Measurements from ENCODE around the gene APOBEC3G.

The APOBEC3G gene

DNA sequence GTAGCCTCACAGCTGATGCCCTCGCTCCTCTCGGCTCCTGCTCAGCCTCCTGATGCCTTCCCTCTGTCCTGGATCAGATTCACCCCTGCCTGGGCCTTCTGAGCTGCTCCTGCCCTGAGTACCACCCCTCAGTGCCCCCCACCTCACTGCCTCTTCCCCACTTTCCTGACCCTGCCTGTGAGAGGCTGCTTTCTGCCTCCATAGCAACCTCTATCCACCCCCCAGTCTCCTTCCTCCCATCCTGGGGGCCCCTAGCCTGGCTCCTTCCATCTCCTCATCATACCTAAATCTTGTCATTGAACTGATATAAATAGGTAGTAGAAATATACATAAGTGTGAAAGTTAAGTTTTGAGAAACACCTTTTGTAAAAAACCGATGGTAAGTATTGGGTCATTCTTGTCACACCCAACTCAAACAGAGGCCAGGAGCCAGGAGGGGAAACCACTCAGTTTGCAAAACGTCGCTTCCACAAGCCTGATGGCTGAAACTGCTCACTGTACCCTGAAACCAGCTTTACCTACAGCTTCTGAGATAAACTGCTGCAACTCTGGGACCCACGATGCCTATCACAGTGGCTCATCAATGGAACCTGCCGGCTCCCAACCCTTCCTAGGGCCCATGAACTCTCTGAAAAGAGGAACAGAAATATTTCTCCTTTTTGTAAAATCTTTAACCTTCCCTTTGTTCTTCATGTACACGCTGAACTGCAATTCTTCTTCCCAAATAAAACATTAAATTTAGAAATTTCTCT lies 15.2 kb downstream of the APOBEC3G start:
- no peak for DNase-seq

DNA sequence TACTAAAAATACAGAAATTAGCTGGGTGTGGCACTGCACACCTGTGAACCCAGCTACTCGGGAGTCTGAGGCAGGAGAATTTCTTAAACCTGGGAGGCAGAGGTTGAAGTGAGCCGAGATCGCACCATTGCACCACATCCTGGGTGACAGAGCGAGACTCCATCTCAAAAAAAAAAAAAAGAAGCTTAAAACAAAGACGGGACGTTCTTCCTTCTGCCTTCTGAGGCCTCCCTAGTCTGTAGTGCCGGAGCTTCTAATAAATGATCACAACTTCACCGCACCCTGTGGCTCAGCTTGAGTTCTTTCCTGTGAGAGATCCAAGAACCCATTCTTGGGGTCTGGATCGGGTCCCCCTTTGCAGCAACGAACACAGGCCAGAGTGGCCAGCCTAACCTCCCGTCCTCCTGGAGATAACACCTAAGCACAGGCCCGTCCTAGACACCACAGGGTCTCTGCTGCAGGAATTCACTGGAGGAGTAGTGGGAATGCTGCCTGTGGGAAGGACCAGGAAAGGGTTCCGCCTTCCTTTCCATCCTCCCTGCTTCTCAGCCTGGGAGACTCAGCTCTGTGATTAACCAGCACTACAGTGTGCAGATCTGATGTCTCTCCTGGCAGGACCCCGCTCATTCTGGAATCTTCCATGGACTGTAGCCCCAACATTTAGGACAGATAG lies 17.8 kb downstream of the APOBEC3G start:
- no peak for DNase-seq

DNA sequence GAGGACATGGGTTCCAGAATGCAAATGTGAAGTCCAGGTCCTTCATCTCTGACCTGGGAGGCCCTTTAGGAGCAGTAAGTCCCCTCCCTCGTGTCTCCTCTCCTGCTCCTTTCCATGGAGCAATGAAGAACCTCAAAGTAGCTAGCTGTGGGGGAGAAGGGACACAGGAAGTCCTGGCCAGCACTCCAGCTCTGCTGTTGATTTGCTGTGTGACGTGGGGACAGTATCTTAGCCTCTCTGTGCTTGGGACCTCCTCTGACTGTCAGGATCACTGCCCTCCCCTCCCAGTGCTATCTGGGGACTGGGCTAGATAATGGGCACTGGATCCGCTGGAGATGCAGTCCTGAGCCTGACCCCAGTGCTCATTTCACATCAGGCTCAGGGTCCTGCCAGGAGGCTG lies 18.9 kb downstream of the APOBEC3G start:
- DNase-seq: no peak

DNA sequence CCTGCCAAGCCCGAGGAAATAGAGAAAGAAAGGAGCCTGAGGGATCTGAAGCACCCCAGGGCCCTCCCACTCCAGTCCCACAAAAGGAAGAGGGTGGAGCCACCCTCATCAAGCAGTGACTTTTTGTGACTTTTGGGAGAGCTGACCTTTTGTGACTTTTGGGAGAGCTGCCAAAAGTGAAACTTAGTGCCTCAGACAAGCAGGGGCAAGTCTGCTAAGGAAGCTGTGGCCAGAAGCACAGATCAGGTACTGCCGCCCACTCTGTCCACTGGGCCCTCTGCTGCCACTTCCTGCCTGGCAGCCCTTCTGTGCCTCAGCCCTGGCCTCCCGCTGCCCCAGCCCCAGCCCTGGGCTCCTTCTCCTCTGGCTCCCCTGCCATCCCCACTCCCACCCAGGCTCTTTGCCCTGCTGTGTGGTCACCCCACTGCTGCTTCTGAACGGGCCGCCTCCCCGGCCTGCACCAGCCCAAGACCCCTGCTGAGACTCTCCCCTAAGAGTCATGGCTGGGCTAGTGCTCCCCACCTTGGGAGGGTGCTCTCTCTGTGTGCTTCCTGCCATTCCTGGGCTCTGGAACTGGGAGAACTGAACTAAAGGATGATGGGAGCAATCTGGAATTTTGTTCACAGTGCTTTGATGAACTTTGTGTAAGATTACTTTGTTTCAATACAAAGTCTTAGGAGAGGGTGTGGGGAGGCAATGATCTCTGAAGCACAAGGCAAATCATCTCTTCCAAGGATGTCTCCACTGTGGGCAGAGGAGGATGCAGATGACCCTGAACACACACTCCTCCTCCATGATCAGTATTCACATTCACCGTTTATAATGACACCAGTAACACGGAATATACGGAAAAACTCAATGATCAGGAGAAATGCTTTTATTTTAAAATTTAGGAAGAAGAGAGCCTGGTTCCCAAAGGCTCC lies 20.3 kb downstream of the APOBEC3G start, which contains the start of gene APOBEC3H:
Gene APOBEC3H (plus strand): TSS at position 147 of the 923 bp plus-strand sequence. CDS start 3,035 bp downstream, outside the sequence.
- DNase-seq: no peak

DNA sequence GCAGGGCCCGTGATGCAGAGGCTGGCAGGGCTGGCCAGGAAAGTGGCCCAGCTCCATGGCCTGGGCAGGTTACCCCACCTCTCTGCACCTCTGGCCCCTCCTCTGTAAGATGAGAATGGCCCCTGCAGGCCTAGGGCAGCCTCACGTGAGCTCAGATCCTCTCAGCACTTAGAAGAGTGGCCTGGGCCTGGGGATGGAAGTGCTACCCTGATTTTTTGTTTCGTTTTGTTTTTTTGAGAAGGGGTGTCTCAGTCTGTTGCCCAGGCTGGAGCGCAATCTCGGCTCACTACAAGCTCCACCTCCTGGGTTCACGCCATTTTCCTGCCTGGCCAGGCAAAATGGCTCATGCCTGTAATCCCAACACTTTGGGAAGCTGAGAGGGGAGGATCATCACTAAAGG lies 21.0 kb downstream of the APOBEC3G start:
- no peak for DNase-seq

GRCh38 chr22:39098576-39098975 lies 21.5 kb downstream of the APOBEC3G start:
- DNase-seq: no peak

DNA sequence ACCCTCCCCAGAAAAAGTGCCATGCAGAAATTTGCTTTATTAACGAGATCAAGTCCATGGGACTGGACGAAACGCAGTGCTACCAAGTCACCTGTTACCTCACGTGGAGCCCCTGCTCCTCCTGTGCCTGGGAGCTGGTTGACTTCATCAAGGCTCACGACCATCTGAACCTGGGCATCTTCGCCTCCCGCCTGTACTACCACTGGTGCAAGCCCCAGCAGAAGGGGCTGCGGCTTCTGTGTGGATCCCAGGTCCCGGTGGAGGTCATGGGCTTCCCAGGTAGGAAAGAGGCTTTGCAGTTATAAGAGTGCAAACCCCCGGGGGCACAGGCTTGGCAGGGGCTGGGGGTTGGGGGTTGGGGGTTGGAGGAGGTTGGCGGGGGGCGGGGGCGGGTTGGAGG lies 24.2 kb downstream of the APOBEC3G start:
- DNase-seq: no peak

DNA sequence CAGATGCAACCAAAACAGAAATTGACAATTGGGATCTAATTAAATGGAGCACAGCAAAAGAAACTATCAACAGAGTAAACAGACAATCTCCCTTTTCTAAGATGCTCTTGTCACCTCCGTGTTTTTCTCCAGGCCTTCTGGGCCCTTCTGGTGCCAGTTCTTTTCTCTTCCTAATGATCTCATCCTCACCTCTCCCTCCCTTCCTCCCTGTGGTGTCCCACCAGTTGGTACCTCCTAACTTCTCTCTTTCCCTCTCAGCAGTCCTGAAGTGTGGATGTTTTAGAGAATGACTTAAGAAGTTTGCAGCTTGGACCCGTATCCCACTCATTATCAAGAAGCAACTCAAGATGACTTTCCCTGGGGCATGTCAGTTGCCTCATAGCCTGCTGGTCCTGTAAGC lies 26.4 kb downstream of the APOBEC3G start:
- DNase-seq: no peak

GRCh38 chr22:39106326-39106725 lies 29.3 kb downstream of the APOBEC3G start:
- no peak for DNase-seq

- no peak for DNase-seq
Measured at GRCh38 chr22:39108487-39108886, 31.4 kb downstream of the APOBEC3G start.

DNA sequence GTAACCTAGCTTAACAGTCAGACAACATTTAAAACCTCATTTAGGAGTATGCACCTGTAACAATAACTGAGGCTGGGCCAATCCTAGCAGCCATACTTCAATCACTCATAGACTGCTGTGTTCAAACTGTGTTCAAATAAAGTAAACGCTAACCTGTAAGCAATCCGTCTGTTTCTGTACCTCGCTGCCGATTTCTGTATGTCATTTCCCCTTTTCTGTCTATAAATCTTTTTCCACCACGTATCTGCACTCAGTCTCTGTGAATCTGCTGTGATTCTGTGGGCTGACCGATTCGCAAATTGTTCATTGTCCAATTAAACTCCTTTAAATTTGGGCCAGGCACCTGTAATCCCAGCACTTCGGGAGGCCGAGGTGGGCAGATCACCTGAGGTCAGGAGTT lies 32.3 kb downstream of the APOBEC3G start:
- DNase-seq: no peak

GRCh38 chr22:39110631-39111561 lies 33.8 kb downstream of the APOBEC3G start:
- no peak for DNase-seq

DNA sequence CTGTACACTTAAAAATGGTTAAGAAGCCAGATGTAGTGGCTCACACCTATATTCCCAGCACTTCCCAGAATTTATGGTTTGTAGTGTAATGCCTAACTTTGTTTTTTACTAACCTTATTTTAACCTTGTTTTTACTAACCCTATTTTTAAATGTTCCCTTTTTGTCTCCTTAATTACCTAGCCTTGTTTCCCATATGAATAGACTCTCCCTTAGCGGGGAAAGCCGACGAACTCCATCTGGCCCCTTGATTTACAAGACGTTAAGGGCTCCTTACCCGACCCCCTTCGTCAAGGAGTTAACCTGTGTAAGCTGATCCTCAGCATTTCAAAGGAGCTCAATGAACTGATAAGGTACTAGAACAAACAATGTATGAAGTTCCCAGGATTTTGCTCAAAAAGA lies 37.0 kb downstream of the APOBEC3G start:
- DNase-seq: no peak

- no peak for DNase-seq
Measured at GRCh38 chr22:39115570-39115969, 38.5 kb downstream of the APOBEC3G start.

DNA sequence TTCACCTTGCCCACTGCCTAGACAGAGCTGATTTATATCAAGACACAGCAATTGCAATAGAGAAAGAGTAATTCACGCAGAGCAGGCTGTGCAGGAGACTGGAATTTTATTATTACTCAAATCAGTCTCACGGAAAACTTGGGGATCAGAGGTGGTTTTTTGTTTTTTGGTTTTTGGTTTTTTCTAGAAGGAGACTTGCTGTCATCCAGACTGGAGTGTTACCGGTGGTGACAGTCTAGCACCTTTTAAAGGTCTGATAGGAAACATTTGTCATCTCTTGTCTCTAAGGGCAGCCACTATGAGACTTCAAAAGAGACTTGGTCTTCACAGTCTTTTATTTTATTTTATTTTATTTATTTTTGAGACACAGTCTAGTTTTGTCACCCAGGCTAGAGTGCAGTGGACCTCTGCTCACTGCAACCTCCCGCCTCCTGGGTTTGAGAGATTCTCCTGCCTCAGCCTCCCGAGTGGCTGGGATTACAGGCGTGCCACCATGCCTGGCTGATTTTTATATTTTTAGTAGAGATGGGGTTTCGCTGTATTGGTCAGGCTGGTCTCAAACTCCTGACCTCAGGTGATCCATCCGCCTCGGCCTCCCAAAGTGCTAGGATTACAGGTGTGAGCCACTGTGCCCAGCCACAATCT lies 39.0 kb downstream of the APOBEC3G start:
- no peak for DNase-seq

DNA sequence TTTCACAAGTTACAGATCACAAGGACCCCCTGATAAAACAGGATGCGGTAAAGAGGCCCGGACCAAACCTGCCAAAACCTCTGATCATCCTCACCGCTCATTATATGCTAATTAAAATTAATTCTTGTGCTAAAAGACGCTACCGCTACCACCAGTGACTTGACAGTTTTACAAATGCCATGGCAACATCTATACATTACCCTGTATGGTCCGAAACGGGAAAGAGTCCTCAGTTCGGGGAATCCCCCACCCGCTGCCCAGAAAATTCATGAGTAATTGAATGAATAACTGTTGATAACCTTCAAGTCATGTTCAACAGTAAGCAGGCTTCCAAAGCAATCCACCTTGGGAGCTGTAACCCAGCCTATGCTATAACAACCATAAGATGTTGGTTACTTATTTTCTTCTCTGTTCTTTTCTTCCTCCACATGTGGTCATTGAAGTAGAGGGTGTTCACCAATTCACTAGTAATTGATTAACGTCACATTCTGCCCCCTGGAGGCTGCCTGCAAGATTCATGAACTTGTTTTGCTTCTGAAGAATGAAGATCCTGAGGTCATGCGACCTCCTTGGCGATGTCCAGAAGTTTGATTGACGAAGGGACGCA lies 40.6 kb downstream of the APOBEC3G start:
- peak; percentile 70 for DNase-seq

DNA sequence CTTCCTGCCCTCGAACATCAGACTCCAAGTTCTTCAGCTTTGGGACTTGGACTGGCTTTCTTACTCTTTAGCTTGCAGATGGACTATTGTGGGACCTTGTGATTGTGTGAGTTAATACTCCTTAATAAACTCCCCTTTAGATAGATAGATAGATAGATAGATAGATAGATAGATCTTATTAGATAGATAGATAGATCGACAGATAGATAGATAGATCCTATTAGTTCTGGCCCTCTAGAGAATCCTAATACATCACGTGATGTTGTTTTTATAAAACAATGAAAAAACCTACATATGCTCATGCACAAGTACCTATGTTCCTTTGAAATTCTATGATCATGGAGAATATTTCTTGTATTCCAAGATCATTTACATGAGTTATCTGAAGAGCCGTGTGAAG lies 43.9 kb downstream of the APOBEC3G start:
- DNase-seq: no peak

DNA sequence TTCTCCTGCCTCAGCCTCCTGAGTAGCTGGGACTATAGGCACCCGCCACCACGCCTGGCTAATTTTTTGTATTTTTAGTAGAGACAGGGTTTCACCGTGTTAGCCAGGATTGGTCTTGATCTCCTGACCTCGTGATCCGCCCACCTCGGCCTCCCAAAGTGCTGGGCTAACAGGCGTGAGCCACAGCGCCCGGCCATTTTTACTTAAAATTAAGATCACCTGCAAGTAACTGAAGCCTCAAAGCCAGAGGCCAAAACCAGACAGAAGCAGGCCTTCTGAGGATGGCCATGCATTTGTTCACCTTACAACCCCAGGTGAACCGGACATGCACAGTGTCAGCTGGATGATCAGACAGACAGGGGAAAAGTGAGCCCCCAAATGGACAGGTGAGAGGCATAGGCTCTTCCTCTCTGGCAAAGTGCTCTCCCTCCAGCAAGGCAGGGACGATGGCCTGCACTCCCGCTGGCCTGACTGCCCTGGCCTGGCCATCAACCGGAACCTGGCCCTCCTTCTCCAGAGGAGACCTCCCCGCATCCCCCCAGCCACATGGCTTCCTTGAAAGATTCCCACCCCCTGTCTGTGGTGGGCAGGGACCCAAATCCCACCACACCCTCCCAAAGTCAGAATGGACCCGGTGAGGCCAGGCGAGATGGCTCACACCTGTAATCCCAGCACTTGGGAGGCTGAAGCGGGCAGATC lies 45.8 kb downstream of the APOBEC3G start:
- DNase-seq: no peak

- DNase-seq: no peak
Measured at GRCh38 chr22:39123751-39124581, 46.9 kb downstream of the APOBEC3G start.

- DNase-seq: no peak
Measured at GRCh38 chr22:39125622-39126021, 48.5 kb downstream of the APOBEC3G start.
